Keratinocyte (primary cell): ENCODE data around the gene OXT. TPM values are rescaled to one million over a fixed set of nuclear protein-coding genes. Genes with fewer than 3 reads are reported as not detected.

Source experiments
- DNase-seq: peaks from one replicate; pipeline ENCODE4 v3.0.0-alpha.2; 2011; ENCODE audit warnings: low read depth, missing footprints, low spot score
- FAIRE-seq: peaks from 2 replicates; lab custom pipeline; 2011; peaks lifted over from hg19 to GRCh38; lab: Jason Lieb, UNC
- H2AFZ ChIP-seq: 2 replicates; pipeline ENCODE4 v1.6.0; 2012; ENCODE audit warnings: low read length, control low read depth, inconsistent platforms; ENCODE audit not compliant: control insufficient read depth
- H3K27ac ChIP-seq: 2 replicates; pipeline ENCODE4 v1.5.1; 2011; ENCODE audit warnings: low read length; ENCODE audit not compliant: control insufficient read depth, insufficient read depth
- H3K27me3 ChIP-seq: 3 replicates; pipeline ENCODE4 v1.6.0; 2011; ENCODE audit warnings: low read length; ENCODE audit not compliant: control insufficient read depth, insufficient read depth; ENCODE audit errors: extremely low read depth
- H3K36me3 ChIP-seq, 2 experiments: 2 replicates in 1 of 2; 3 replicates in 1 of 2; pipeline ENCODE4 v1.5.1; 2011; ENCODE audit warnings: low read length in 2 of 2, mild to moderate bottlenecking in 1 of 2; ENCODE audit not compliant: control insufficient read depth in 2 of 2, insufficient read depth in 2 of 2; ENCODE audit errors: extremely low read depth in 1 of 2
- H3K4me1 ChIP-seq: 3 replicates; pipeline ENCODE4 v1.5.1; 2011; ENCODE audit warnings: low read length; ENCODE audit not compliant: control insufficient read depth, insufficient read depth; ENCODE audit errors: extremely low read depth
- H3K4me2 ChIP-seq: 3 replicates; pipeline ENCODE4 v1.6.0; 2011; ENCODE audit warnings: low read depth, low read length; ENCODE audit not compliant: control insufficient read depth, insufficient read depth; ENCODE audit errors: extremely low read depth
- H3K4me3 ChIP-seq, 3 experiments: fragments of 200-600 bp in 1 of 3; sonication (generic) in 1 of 3; 2 replicates in 2 of 3; 3 replicates in 1 of 3; pipeline ENCODE4 v1.5.1; 2011 to 2016; ENCODE audit warnings: low read length in 3 of 3, mild to moderate bottlenecking in 3 of 3, control low read depth in 2 of 3, inconsistent platforms in 1 of 3, low read depth in 1 of 3, mixed read lengths in 1 of 3, mixed run types in 1 of 3, moderate library complexity in 1 of 3; ENCODE audit not compliant: control insufficient read depth in 2 of 3, insufficient read depth in 2 of 3; ENCODE audit errors: extremely low read depth in 1 of 3
- H3K79me2 ChIP-seq: 2 replicates; pipeline ENCODE4 v1.6.0; 2012; ENCODE audit warnings: low read length; ENCODE audit not compliant: control insufficient read depth, insufficient read depth
- H3K9ac ChIP-seq: 3 replicates; pipeline ENCODE4 v1.6.0; 2011; ENCODE audit warnings: low read length; ENCODE audit not compliant: control insufficient read depth, insufficient read depth; ENCODE audit errors: extremely low read depth
- H3K9me1 ChIP-seq: 3 replicates; pipeline ENCODE4 v1.6.0; 2011; ENCODE audit warnings: low read length; ENCODE audit not compliant: control insufficient read depth, insufficient read depth; ENCODE audit errors: extremely low read depth
- H3K9me3 ChIP-seq: 2 replicates; pipeline ENCODE4 v1.5.1; 2012; ENCODE audit warnings: low read depth, low read length; ENCODE audit not compliant: control insufficient read depth
- H4K20me1 ChIP-seq: 3 replicates; pipeline ENCODE4 v1.6.0; 2011; ENCODE audit warnings: low read length; ENCODE audit not compliant: control insufficient read depth, insufficient read depth; ENCODE audit errors: extremely low read depth
- EZH2 ChIP-seq: IDR thresholded peaks from one replicate; pipeline ENCODE4 v1.6.1; 2012; ENCODE audit warnings: inconsistent platforms, mild to moderate bottlenecking, low read length, moderate library complexity
- dilution Hi-C: fragments of 300-500 bp; cut with MboI; formaldehyde crosslinking; loops from one replicate; pipeline ENCODE4 v1.7.0; 2020; ENCODE audit warnings: low sequenced_read_pairs; ENCODE audit not compliant: extremely low pct_ligation_motif_present
- polyA plus RNA-seq, 5 experiments: library from polyadenylated mRNA; depleted of rRNA in 3 of 5; stranded (reverse) in 3 of 5; stranded (forward) in 1 of 5; unstranded in 1 of 5; fragments of >200 nt; gene quantifications; 1 replicate in 1 of 5; 2 replicates in 3 of 5; 3 replicates in 1 of 5; pipeline versions ENCODE4 v1.2.1 to v1.2.3, GENCODE V29; 2011 to 2012; ENCODE audit warnings: missing spikeins in 2 of 5, low read depth in 1 of 5, low replicate concordance in 1 of 5
- TF ChIP-seq, protein P1 (sequence below), 3 experiments: IDR thresholded peaks in 1 of 3; conservative IDR thresholded peaks in 1 of 3; optimal IDR thresholded peaks in 1 of 3; 2 replicates in 2 of 3; 3 replicates in 1 of 3; pipeline versions ENCODE3 to v1.5.1; 2011; ENCODE audit warnings: low read length in 3 of 3, mild to moderate bottlenecking in 3 of 3, moderate library complexity in 2 of 3, control low read depth in 1 of 3, inconsistent platforms in 1 of 3; ENCODE audit not compliant: insufficient read depth in 2 of 3; ENCODE audit errors: extremely low read depth in 1 of 3

OXT gene
- polyA plus RNA-seq, 1 donor (not counting 4 experiments of a cell fraction or from before 2014, with no cell fraction given), result not detected

DNA sequence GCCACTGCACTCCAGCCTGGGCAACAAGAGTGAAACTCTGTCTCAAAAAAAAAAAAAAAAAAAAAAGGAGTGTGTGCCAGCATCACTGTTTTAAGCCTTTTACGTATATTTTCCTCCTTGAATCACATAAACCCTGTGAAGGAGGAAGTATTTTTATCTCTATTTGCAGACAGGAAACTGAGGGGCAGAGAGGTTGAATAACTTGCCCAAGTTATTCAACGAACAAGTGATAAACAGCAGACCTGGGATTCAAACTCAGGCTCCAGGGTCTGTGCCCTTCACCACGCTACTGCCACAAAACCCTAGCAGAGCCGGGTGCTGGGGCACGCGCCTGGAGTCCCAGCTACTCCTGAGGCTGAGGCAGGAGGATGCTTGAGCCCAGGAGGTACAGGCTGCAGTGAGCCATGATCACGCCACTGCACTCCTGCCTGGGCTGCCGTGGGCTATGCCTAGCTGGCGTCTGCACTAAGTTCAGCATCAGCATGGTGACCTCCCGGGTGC, 22.5 kb downstream of the OXT start:
- Histone ChIP-seq H3K4me1 (peaks cover 5% of the 10 kb centered on the region), H3K4me3 (no peak overlapping the region), H3K9ac (no peak overlapping the region), H2AFZ (no peak overlapping the region), H3K27ac (no peak overlapping the region), H3K79me2 (no peaks in the 10 kb centered on the region), H3K9me3 (no peaks in the 10 kb centered on the region), H3K36me3 (no peaks in the 10 kb centered on the region), H3K4me2 (no peak overlapping the region), H4K20me1 (no peaks in the 10 kb centered on the region), H3K27me3 (peaks cover 32% of the 10 kb centered on the region), H3K9me1 (no peaks in the 10 kb centered on the region)
- dilution Hi-C loops, result no loop called here
- TF ChIP-seq EZH2, result no peak
- TF ChIP-seq, protein P1, sequence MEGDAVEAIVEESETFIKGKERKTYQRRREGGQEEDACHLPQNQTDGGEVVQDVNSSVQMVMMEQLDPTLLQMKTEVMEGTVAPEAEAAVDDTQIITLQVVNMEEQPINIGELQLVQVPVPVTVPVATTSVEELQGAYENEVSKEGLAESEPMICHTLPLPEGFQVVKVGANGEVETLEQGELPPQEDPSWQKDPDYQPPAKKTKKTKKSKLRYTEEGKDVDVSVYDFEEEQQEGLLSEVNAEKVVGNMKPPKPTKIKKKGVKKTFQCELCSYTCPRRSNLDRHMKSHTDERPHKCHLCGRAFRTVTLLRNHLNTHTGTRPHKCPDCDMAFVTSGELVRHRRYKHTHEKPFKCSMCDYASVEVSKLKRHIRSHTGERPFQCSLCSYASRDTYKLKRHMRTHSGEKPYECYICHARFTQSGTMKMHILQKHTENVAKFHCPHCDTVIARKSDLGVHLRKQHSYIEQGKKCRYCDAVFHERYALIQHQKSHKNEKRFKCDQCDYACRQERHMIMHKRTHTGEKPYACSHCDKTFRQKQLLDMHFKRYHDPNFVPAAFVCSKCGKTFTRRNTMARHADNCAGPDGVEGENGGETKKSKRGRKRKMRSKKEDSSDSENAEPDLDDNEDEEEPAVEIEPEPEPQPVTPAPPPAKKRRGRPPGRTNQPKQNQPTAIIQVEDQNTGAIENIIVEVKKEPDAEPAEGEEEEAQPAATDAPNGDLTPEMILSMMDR (optimal IDR thresholded peaks at IDR 0.05 in 1 of 3, IDR thresholded peaks at IDR 0.05 in 1 of 3, conservative IDR thresholded peaks at IDR 0.05 in 1 of 3; ENCODE audit: extremely low read depth in 1 of 3, insufficient read depth in 2 of 3, low read length in 3 of 3), result no peak
- no peak for DNase-seq
- FAIRE-seq, result no peak

- H3K27me3 ChIP-seq, result peaks cover 28% of the 10 kb centered on the region
- no peak overlapping the region for H3K4me3 ChIP-seq
- TF ChIP-seq, protein P1 (optimal IDR thresholded peaks at IDR 0.05 in 1 of 3, IDR thresholded peaks at IDR 0.05 in 1 of 3, conservative IDR thresholded peaks at IDR 0.05 in 1 of 3; ENCODE audit: extremely low read depth in 1 of 3, insufficient read depth in 2 of 3, low read length in 3 of 3), result no peak
- TF ChIP-seq EZH2, result no peak
- H3K9me1 ChIP-seq, result no peaks in the 10 kb centered on the region
- no peaks in the 10 kb centered on the region for H3K9me3 ChIP-seq
- H3K27ac ChIP-seq, result no peak overlapping the region
- no peaks in the 10 kb centered on the region for H3K36me3 ChIP-seq
- no peaks in the 10 kb centered on the region for H4K20me1 ChIP-seq
- DNase-seq, result no peak
- H3K9ac ChIP-seq, result no peak overlapping the region
- peak overlapping the region; percentile 42 for H2AFZ ChIP-seq
- H3K4me1 ChIP-seq, result peaks cover 5% of the 10 kb centered on the region
- FAIRE-seq, result no peak
- H3K4me2 ChIP-seq, result no peak overlapping the region
- H3K79me2 ChIP-seq, result no peaks in the 10 kb centered on the region
- dilution Hi-C loops, result no loop called here
Observed at GRCh38 chr20:3094848-3095629, 23.6 kb downstream of the OXT start.
